ENCODE measurements around the gene BMPR1B. TPM values are rescaled to one million over a fixed set of nuclear protein-coding genes. Genes with fewer than 3 reads are reported as not detected.
"Not testable (repeated sequence)": the region's sequence is repeated elsewhere in the genome, so short reads cannot be mapped to it uniquely, and the experiment has no call there.

BMPR1B gene
- total RNA-seq, 1 donor from 2014 or later = not detected

DNA sequence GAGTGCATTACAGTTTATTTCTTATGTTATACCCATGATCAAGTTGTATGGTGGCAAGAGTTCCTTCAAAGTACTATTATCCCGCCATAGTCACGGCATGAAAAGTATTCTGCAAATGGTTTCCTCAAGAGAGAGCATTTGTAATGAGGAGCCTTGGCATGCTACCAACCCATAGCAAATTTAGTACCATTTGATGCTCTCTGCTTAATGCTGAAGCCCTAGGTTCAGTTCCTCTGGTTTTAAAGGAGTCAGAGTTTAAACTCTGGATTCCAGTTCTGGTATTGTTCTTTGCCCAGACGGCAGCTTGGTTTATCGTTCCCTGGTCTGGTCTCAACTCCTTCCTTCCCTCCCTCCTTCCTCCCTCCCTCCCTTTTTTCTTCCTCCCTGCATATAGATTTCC lies 371.3 kb downstream of the BMPR1B start:
- Mint-ChIP-seq H3K4me3 (no peak overlapping the region), H3K9me3 (no peaks in the 10 kb centered on the region), H3K27me3 (no peaks in the 10 kb centered on the region), H3K36me3 (ENCODE audit: low read depth) (no peaks in the 10 kb centered on the region), H3K27ac (no peak overlapping the region), H3K4me1 (peaks cover 3% of the 10 kb centered on the region)
- intact Hi-C loops (cut with micrococcal nuclease) = no loop called here
- TF ChIP-seq, protein P1, sequence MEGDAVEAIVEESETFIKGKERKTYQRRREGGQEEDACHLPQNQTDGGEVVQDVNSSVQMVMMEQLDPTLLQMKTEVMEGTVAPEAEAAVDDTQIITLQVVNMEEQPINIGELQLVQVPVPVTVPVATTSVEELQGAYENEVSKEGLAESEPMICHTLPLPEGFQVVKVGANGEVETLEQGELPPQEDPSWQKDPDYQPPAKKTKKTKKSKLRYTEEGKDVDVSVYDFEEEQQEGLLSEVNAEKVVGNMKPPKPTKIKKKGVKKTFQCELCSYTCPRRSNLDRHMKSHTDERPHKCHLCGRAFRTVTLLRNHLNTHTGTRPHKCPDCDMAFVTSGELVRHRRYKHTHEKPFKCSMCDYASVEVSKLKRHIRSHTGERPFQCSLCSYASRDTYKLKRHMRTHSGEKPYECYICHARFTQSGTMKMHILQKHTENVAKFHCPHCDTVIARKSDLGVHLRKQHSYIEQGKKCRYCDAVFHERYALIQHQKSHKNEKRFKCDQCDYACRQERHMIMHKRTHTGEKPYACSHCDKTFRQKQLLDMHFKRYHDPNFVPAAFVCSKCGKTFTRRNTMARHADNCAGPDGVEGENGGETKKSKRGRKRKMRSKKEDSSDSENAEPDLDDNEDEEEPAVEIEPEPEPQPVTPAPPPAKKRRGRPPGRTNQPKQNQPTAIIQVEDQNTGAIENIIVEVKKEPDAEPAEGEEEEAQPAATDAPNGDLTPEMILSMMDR (IDR thresholded peaks at IDR 0.05) = no peak
- DNase-seq = no peak
- POLR2A ChIA-PET = no interaction called here
- CTCF ChIA-PET = no interaction called here
- ATAC-seq (ENCODE audit: low read depth) = no peak

- no peak overlapping the region for H3K27ac Mint-ChIP-seq
- DNase-seq (no peak), ATAC-seq (ENCODE audit: low read depth) (no peak)
- intact Hi-C loops (cut with micrococcal nuclease) = no loop called here
- H3K27me3 Mint-ChIP-seq = no peaks in the 10 kb centered on the region
- peaks cover 3% of the 10 kb centered on the region for H3K4me1 Mint-ChIP-seq
- H3K36me3 Mint-ChIP-seq (ENCODE audit: low read depth) = no peaks in the 10 kb centered on the region
- no peaks in the 10 kb centered on the region for H3K9me3 Mint-ChIP-seq
- ChIA-PET POLR2A (no interaction called here), CTCF (no interaction called here)
- TF ChIP-seq, protein P1 (IDR thresholded peaks at IDR 0.05) = no peak
- no peak overlapping the region for H3K4me3 Mint-ChIP-seq
Measured at GRCh38 chr4:95129821-95130311, 372.1 kb downstream of the BMPR1B start.

DNA sequence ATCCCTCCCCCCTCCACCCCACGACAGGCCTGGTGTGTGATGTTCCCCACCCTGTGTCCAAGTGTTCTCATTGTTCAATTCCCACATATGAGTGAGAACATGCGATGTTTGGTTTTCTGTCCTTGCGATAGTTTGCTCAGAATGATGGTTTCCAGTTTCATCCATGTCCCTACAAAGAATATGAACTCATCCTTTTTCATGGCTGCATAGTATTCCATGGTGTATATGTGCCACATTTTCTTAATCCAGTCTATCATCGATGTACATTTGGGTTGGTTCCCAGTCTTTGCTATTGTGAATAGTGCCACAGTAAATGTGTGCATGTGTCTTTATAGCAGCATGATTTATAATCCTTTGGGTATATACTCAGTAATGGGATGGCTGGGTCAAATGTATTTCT lies 376.3 kb downstream of the BMPR1B start:
- CTCF ChIA-PET; POLR2A ChIA-PET; DNase-seq; intact Hi-C loops (cut with micrococcal nuclease); H3K4me3 Mint-ChIP-seq; H3K27ac Mint-ChIP-seq; ATAC-seq (ENCODE audit: low read depth); H3K4me1 Mint-ChIP-seq; H3K27me3 Mint-ChIP-seq; H3K36me3 Mint-ChIP-seq (ENCODE audit: low read depth); H3K9me3 Mint-ChIP-seq: not testable (repeated sequence)

DNA sequence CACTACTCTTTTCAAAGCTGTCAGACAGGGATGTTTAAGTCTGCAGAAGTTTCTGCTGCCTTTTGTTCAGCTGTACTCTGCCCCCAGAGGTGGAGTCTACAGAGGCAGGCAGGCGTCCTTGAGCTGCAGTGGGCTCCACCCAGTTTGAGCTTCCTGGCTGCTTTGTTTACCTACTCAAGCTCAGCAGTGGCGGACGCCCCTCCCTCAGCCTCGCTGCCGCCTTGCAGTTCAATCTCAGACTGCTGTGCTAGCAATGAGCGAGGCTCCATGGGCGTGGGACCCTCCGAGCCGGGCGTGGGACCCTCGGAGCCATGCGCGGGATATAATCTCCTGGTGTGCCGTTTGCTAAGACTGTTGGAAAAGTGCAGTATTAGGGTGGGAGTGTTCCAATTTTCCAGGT lies 381.7 kb downstream of the BMPR1B start:
- intact Hi-C loops (cut with micrococcal nuclease); H3K36me3 Mint-ChIP-seq (ENCODE audit: low read depth); H3K4me3 Mint-ChIP-seq; H3K9me3 Mint-ChIP-seq; POLR2A ChIA-PET; DNase-seq; H3K27me3 Mint-ChIP-seq; H3K4me1 Mint-ChIP-seq; ATAC-seq (ENCODE audit: low read depth); CTCF ChIA-PET; H3K27ac Mint-ChIP-seq: not testable (repeated sequence)

- TF ChIP-seq, protein P1 (IDR thresholded peaks at IDR 0.05) = no peak
- H3K27me3 Mint-ChIP-seq = peaks cover 5% of the 10 kb centered on the region
- ATAC-seq (ENCODE audit: low read depth) = no peak
- intact Hi-C loops (cut with micrococcal nuclease) = no loop called here
- DNase-seq = no peak
- no peaks in the 10 kb centered on the region for H3K36me3 Mint-ChIP-seq (ENCODE audit: low read depth)
- H3K4me1 Mint-ChIP-seq = no peaks in the 10 kb centered on the region
- POLR2A ChIA-PET = no interaction called here
- H3K27ac Mint-ChIP-seq = no peak overlapping the region
- CTCF ChIA-PET = no interaction called here
- H3K9me3 Mint-ChIP-seq = no peaks in the 10 kb centered on the region
- no peak overlapping the region for H3K4me3 Mint-ChIP-seq
Measured at GRCh38 chr4:95141361-95141760, 383.6 kb downstream of the BMPR1B start.

DNA sequence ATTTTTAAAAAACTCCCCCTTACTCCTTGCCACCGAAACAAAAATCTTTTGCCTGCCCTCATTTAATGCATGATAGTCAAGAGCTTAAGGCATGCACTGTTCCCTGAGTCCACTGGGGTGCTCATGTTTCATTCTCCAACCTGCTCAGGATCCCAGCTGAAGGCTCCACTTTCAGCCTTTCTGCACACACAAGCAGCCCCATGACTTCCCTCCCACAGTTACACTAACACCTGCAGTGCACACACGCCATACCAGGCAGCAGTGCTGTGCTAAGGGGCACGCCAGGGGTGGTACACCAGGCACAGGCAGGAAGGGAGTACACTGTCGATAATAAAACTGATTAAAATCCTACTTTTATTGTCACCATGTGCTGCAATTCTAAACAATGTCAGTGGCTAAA lies 385.2 kb downstream of the BMPR1B start:
- H3K36me3 Mint-ChIP-seq (ENCODE audit: low read depth) = no peaks in the 10 kb centered on the region
- ATAC-seq (ENCODE audit: low read depth) = no peak
- no peaks in the 10 kb centered on the region for H3K4me1 Mint-ChIP-seq
- H3K27me3 Mint-ChIP-seq = peaks cover 5% of the 10 kb centered on the region
- intact Hi-C loops (cut with micrococcal nuclease) = no loop called here
- ChIA-PET POLR2A (no interaction called here), CTCF (no interaction called here)
- no peak for DNase-seq
- H3K27ac Mint-ChIP-seq = no peak overlapping the region
- TF ChIP-seq, protein P1 (IDR thresholded peaks at IDR 0.05) = no peak
- H3K9me3 Mint-ChIP-seq = no peaks in the 10 kb centered on the region
- no peak overlapping the region for H3K4me3 Mint-ChIP-seq
